DOHH2 (cell line): ENCODE results near the gene VGF.

Experiments
- EZH2phosphoT487 ChIP-seq: fragments of 200-600 bp; sonication (generic); IDR thresholded peaks from 2 replicates; pipeline ENCODE4 v1.6.1; 2017; ENCODE audit warnings: borderline replicate concordance, mild to moderate bottlenecking, antibody characterized with exemption, low read length, moderate library complexity, mixed read lengths
- TF ChIP-seq, protein P1 (sequence below): fragments of 200-600 bp; sonication (generic); IDR thresholded peaks from one replicate; pipeline ENCODE4 v1.5.1; 2014; ENCODE audit warnings: antibody characterized with exemption, mild to moderate bottlenecking, low read depth, low read length; ENCODE audit not compliant: poor library complexity, severe bottlenecking

DNA sequence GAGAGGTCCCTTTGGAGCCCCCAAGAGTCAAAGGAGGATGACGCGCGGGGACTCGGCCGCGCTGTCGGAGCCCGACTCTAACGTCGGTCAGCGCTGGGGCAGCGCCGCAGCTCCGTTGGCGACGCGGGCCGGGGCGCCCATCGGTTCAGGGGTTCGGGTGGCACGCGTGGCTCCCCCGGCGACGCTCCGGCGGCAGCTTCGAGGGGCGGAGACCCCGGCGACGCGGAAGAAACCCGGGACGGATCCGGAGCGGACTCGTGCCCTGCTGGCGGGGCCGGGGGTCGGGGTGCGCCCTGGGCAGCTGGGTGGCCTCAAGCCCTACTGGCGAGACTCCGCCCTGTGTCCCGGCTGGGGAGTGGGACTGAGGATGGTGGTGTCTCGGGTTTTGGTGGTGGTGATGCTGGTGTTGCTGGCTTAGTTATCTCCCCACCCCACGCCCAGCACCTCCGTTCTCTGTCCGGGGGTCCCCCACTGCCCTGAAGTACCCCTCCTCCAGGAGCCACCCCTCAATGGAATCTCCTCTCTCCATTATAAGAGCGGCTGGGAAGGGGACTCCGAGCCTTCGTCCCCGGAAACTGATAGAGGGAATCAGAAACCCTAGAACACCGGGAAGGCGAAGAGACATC, 14.9 kb upstream of the VGF start, which contains the start of gene NAT16:
- TF ChIP-seq, protein P1, sequence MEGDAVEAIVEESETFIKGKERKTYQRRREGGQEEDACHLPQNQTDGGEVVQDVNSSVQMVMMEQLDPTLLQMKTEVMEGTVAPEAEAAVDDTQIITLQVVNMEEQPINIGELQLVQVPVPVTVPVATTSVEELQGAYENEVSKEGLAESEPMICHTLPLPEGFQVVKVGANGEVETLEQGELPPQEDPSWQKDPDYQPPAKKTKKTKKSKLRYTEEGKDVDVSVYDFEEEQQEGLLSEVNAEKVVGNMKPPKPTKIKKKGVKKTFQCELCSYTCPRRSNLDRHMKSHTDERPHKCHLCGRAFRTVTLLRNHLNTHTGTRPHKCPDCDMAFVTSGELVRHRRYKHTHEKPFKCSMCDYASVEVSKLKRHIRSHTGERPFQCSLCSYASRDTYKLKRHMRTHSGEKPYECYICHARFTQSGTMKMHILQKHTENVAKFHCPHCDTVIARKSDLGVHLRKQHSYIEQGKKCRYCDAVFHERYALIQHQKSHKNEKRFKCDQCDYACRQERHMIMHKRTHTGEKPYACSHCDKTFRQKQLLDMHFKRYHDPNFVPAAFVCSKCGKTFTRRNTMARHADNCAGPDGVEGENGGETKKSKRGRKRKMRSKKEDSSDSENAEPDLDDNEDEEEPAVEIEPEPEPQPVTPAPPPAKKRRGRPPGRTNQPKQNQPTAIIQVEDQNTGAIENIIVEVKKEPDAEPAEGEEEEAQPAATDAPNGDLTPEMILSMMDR, result no peak
- no peak for TF ChIP-seq EZH2phosphoT487
